NCI-H128 (cell line): Measurements from ENCODE around the gene AUH.
"Not testable (repeated sequence)": the region's sequence is repeated elsewhere in the genome, so short reads cannot be mapped to it uniquely, and the experiment has no call there.

Source experiments
- DNase-seq: peaks from one replicate; lab custom pipeline; 2025; ENCODE audit not compliant: unreplicated experiment; lab: John Stamatoyannopoulos, UW

Gene AUH

GRCh38 chr9:91379426-91379825 lies 17.7 kb upstream of the AUH start:
- no peak for DNase-seq

- DNase-seq: no peak
Measured at GRCh38 chr9:91378695-91379127, 17.0 kb upstream of the AUH start.

- not testable (repeated sequence) for DNase-seq
Measured at GRCh38 chr9:91378054-91378453, 16.3 kb upstream of the AUH start.

- DNase-seq: no peak
Measured at GRCh38 chr9:91376239-91376638, 14.5 kb upstream of the AUH start.

GRCh38 chr9:91374939-91375338 lies 13.2 kb upstream of the AUH start:
- no peak for DNase-seq

GRCh38 chr9:91371894-91372293 lies 10.2 kb upstream of the AUH start:
- DNase-seq: no peak

- DNase-seq: not testable (repeated sequence)
Measured at GRCh38 chr9:91370006-91370405, 8.3 kb upstream of the AUH start.

GRCh38 chr9:91364702-91365101 lies 3.0 kb upstream of the AUH start:
- DNase-seq: no peak

GRCh38 chr9:91364005-91364404 lies 2.3 kb upstream of the AUH start:
- DNase-seq: no peak

GRCh38 chr9:91362051-91362611 lies 413 bp upstream of the AUH start:
- no peak for DNase-seq

- DNase-seq: no peak
Measured at GRCh38 chr9:91360551-91361290, 997 bp downstream of the AUH start.

- DNase-seq: no peak
Measured at GRCh38 chr9:91359734-91360470, 1.8 kb downstream of the AUH start.

- DNase-seq: no peak
Measured at GRCh38 chr9:91359083-91359482, 2.6 kb downstream of the AUH start.

- DNase-seq: no peak
Measured at GRCh38 chr9:91354881-91355280, 6.8 kb downstream of the AUH start.

GRCh38 chr9:91349115-91349555 lies 12.6 kb downstream of the AUH start:
- DNase-seq: no peak

- DNase-seq: no peak
Measured at GRCh38 chr9:91348191-91348807, 13.4 kb downstream of the AUH start.

GRCh38 chr9:91347377-91347776 lies 14.3 kb downstream of the AUH start:
- no peak for DNase-seq

- DNase-seq: no peak
Measured at GRCh38 chr9:91346644-91347043, 15.1 kb downstream of the AUH start.

GRCh38 chr9:91345978-91346377 lies 15.7 kb downstream of the AUH start:
- no peak for DNase-seq

- no peak for DNase-seq
Measured at GRCh38 chr9:91342575-91342974, 19.1 kb downstream of the AUH start.

- DNase-seq: no peak
Measured at GRCh38 chr9:91341749-91342148, 20.0 kb downstream of the AUH start.
